GM23248 (cell line): ENCODE data around the gene CHMP4A. TPM values are rescaled to one million over a fixed set of nuclear protein-coding genes. Genes with fewer than 3 reads are reported as not detected.

Source experiments
- DNase-seq: peaks from one replicate; pipeline ENCODE4 v3.0.0-alpha.2; 2015
- H2AFZ ChIP-seq: fragments of 200-600 bp; sonication (generic); 2 replicates; pipeline ENCODE4 v1.6.1; 2016; ENCODE audit warnings: antibody characterized with exemption
- H3F3A ChIP-seq: fragments of 200-600 bp; sonication (generic); 2 replicates; pipeline ENCODE4 v1.6.1; 2016; ENCODE audit warnings: mild to moderate bottlenecking, antibody characterized with exemption, mixed run types; ENCODE audit not compliant: insufficient read depth
- H3K27ac ChIP-seq: fragments of 200-600 bp; sonication (generic); 2 replicates; pipeline ENCODE4 v1.5.1; 2016; ENCODE audit warnings: mild to moderate bottlenecking
- H3K27me3 ChIP-seq: fragments of 200-600 bp; sonication (generic); replicated peaks from 2 replicates; pipeline ENCODE4 v1.6.1; 2016; ENCODE audit warnings: mild to moderate bottlenecking; ENCODE audit not compliant: insufficient read depth
- H3K36me3 ChIP-seq: fragments of 200-600 bp; sonication (generic); 2 replicates; pipeline ENCODE4 v1.6.1; 2016; ENCODE audit warnings: low read depth, mild to moderate bottlenecking
- H3K4me1 ChIP-seq: fragments of 200-600 bp; sonication (generic); 2 replicates; pipeline ENCODE4 v1.6.1; 2016; ENCODE audit warnings: mild to moderate bottlenecking; ENCODE audit not compliant: insufficient read depth
- H3K4me2 ChIP-seq: fragments of 200-600 bp; sonication (generic); one replicate; pipeline ENCODE4 v1.6.1; 2016; ENCODE audit warnings: mild to moderate bottlenecking; ENCODE audit not compliant: unreplicated experiment
- H3K4me3 ChIP-seq: fragments of 200-600 bp; sonication (generic); 2 replicates; pipeline ENCODE4 v1.5.1; 2016; ENCODE audit warnings: mild to moderate bottlenecking
- H3K79me2 ChIP-seq: fragments of 200-600 bp; sonication (generic); 2 replicates; pipeline ENCODE4 v1.6.1; 2016; ENCODE audit warnings: mild to moderate bottlenecking; ENCODE audit not compliant: insufficient read depth
- H3K9ac ChIP-seq: fragments of 200-600 bp; sonication (generic); 2 replicates; pipeline ENCODE4 v1.6.1; 2016; ENCODE audit warnings: mild to moderate bottlenecking
- H3K9me2 ChIP-seq: fragments of 200-600 bp; sonication (generic); 2 replicates; pipeline ENCODE4 v1.6.1; 2016; ENCODE audit warnings: mixed run types, mild to moderate bottlenecking, moderate library complexity; ENCODE audit not compliant: insufficient read depth
- H3K9me3 ChIP-seq: fragments of 200-600 bp; sonication (generic); one replicate; pipeline ENCODE4 v1.6.1; 2017; ENCODE audit warnings: low read depth
- H4K20me1 ChIP-seq: fragments of 200-600 bp; sonication (generic); 2 replicates; pipeline ENCODE4 v1.6.0; 2016; ENCODE audit not compliant: insufficient read depth
- EZH2 ChIP-seq: fragments of 200-600 bp; sonication (generic); IDR thresholded peaks from 2 replicates; pipeline ENCODE4 v1.6.1; 2018; ENCODE audit warnings: antibody characterized with exemption, mild to moderate bottlenecking; ENCODE audit not compliant: insufficient read depth, poor library complexity, severe bottlenecking
- EZH2phosphoT487 ChIP-seq: fragments of 200-600 bp; sonication (generic); IDR thresholded peaks from 2 replicates; pipeline ENCODE4 v1.6.1; 2018; ENCODE audit warnings: antibody characterized with exemption, moderate library complexity, mild to moderate bottlenecking, low read depth; ENCODE audit not compliant: insufficient read depth
- WGBS, 2 experiments: methylation state at CpG; one replicate each; pipeline ENCODE4 v1.1.6; 2015 to 2017; ENCODE audit warnings: low lambda C conversion rate in 2 of 2, low coverage in 1 of 2; ENCODE audit errors: missing lambda C conversion rate in 2 of 2; 5-methylcytosine and 5-hydroxymethylcytosine counted together
- in situ Hi-C: fragments of 300-500 bp; cut with MboI; formaldehyde crosslinking; loops from 2 replicates; pipeline ENCODE4 v1.15.0; 2020
- polyA plus RNA-seq: library from polyadenylated mRNA; unstranded; fragments of >200 nt; fragmentation: Nextera tagmentation; extraction: Ambion mirVana; gene quantifications from 2 replicates; pipeline ENCODE4 v1.2.1, GENCODE V29; 2016
- total RNA-seq: library from RNA; depleted of rRNA; stranded (reverse); fragments of >200 nt; shearing (Covaris generic); gene quantifications from 2 replicates; pipeline ENCODE4 v1.2.3, GENCODE V29; 2014

Gene CHMP4A
- total and polyA plus RNA-seq, 2 experiments from 2014 or later, result 32.1 to 81.6 TPM

DNA sequence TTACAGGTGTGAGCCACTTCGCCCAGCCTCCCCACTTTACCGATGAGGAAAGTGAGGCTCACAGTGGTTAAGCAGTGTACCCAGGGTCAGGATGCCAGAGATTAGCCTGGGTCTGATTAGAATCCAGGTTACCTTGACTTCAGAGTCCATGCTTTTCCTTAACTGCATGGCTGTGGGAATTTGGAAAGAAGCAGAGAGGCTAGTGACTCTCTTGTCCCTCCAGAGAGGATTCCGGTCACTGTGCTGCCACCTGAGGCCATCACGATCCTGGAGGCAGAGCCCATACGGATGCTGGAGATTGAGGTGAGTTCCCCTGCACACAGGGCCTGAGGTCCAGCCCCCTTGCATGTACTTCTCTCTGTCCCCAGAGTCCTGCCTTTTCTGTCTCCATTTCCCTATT, 36.7 kb downstream of the CHMP4A start:
- Histone ChIP-seq H3K4me2 (no peak overlapping the region), H3K27ac (no peak overlapping the region), H3K9me2 (no peaks in the 10 kb centered on the region), H3K4me1 (peaks cover 9% of the 10 kb centered on the region; the same call in 1 of the 2 replicates), H2AFZ (no peak overlapping the region), H4K20me1 (no peaks in the 10 kb centered on the region), H3K9ac (no peak overlapping the region), H3F3A (peaks cover 22% of the 10 kb centered on the region), H3K27me3 (no peaks in the 10 kb centered on the region), H3K4me3 (no peak overlapping the region), H3K36me3 (peaks cover 28% of the 10 kb centered on the region; the same call in 1 of the 2 replicates), H3K79me2 (no peaks in the 10 kb centered on the region), H3K9me3 (no peaks in the 10 kb centered on the region)
- in situ Hi-C loops, result no loop called here
- 91 to 92% methylated on average over 5 of the region's 5 CpGs for WGBS, 2 experiments
- no peak for DNase-seq
- TF ChIP-seq EZH2phosphoT487 (no peak), EZH2 (no peak)

- no peak overlapping the region for H3K4me2 ChIP-seq
- H3K4me1 ChIP-seq, result no peaks in the 10 kb centered on the region
- TF ChIP-seq EZH2 (no peak), EZH2phosphoT487 (no peak)
- no peaks in the 10 kb centered on the region for H3K9me2 ChIP-seq
- WGBS, 2 experiments, result 90 to 91% methylated on average over 17 to 20 of the region's 20 CpGs
- H4K20me1 ChIP-seq, result no peaks in the 10 kb centered on the region
- in situ Hi-C loops, result no loop called here
- H3K9ac ChIP-seq, result no peak overlapping the region
- no peak overlapping the region for H3K27ac ChIP-seq
- H3F3A ChIP-seq, result no peaks in the 10 kb centered on the region; the same call in 1 of the 2 replicates
- no peaks in the 10 kb centered on the region for H3K9me3 ChIP-seq
- H3K36me3 ChIP-seq, result peaks cover 4% of the 10 kb centered on the region; the same call in 1 of the 2 replicates
- no peak overlapping the region for H3K4me3 ChIP-seq
- DNase-seq, result no peak
- no peaks in the 10 kb centered on the region for H3K79me2 ChIP-seq
- no peak overlapping the region for H2AFZ ChIP-seq
- H3K27me3 ChIP-seq, result no peaks in the 10 kb centered on the region
Observed at GRCh38 chr14:24172871-24173281, 40.4 kb downstream of the CHMP4A start.

DNA sequence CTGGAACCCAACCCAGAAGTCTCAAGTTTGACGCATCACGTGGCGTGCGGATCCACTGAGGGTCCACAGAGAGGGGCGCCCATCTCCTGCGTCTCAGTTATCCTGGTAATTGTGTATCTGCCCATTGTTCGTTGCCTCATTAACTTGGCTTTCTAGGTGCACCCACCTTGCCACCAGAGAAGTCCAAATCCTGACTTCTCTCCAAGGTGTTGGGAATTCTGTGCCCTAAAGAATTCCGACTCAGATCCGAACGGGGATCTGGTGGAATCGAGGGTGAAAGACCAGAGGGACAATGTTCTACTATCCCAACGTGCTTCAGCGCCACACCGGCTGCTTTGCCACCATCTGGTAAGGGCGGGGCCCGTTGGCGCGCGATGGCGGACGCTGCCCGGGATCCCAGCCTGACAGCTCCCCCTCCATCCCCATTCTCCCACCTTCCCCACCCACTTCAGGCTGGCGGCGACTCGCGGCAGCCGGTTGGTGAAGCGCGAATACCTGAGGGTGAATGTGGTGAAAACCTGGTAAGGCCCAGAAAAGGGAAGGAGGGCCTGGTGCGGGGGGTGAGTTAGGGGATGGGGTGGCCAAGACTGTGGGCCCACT, 40.9 kb downstream of the CHMP4A start:
- H3F3A ChIP-seq, result no peaks in the 10 kb centered on the region; the same call in 1 of the 2 replicates
- no peak for TF ChIP-seq EZH2
- no peak for TF ChIP-seq EZH2phosphoT487
- H3K79me2 ChIP-seq, result no peaks in the 10 kb centered on the region
- no peak for DNase-seq
- H3K4me2 ChIP-seq, result no peak overlapping the region
- H3K27ac ChIP-seq, result no peak overlapping the region
- H3K9ac ChIP-seq, result no peak overlapping the region
- WGBS, 2 experiments, result 58 to 74% methylated on average over 24 to 30 of the region's 30 CpGs
- no peaks in the 10 kb centered on the region for H3K4me1 ChIP-seq
- in situ Hi-C loops, result no loop called here
- H3K4me3 ChIP-seq, result no peak overlapping the region
- no peaks in the 10 kb centered on the region for H3K9me3 ChIP-seq
- H3K36me3 ChIP-seq, result peaks cover 9% of the 10 kb centered on the region
- H4K20me1 ChIP-seq, result no peaks in the 10 kb centered on the region
- H2AFZ ChIP-seq, result no peak overlapping the region
- no peaks in the 10 kb centered on the region for H3K9me2 ChIP-seq
- H3K27me3 ChIP-seq, result no peaks in the 10 kb centered on the region

DNA sequence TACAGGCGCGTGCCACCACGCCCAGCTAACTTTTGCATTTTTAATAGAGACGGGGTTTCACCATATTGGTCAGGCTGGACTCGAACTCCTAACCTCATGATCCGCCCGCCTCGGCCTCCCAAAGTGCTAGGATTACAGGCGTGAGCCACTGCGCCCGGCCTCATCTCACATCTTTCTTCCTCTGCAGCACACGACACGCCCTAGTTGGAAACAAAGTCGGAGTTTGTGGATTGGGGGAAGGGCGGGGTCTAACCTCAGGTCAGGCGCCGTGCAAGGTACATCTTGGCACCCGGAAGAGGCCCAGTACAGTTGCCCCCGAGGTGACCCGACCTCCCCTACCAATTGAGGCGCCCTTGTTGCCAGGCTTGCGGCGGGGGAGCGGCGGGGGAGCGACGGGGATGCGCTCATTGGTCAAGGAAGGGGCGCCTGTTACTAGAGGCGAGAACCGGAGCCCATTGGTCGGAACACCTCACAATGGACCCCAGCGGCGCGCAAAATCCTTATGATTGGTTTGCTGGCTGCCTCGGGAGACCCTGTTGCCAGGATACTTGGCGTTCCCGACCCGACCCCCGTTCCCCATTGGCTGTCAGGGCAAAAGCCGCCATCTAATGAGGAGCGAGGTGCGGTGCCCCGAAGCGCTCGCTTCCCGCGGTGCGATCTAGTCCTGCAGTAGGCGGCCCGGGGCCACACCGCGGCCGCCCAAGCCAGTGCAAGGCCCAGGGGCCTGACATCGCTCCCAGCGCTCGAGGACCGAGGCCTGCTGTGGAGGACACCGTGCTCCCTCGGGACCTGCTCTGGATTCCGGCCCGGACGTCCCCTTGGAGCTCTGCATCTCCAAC, 41.6 kb downstream of the CHMP4A start, which contains the start of gene REC8:
REC8 (plus strand) TSS at position 659 of the 839 bp plus-strand sequence. CDS start 473 bp downstream, outside the sequence.
- Histone ChIP-seq H3K27ac (no peak within 1 kb of the TSS), H3F3A (no peaks in the 10 kb centered on the region; the same call in 1 of the 2 replicates), H3K27me3 (no peaks in the 10 kb centered on the region), H3K4me3 (no peak within 1 kb of the TSS), H2AFZ (no peak within 1 kb of the TSS), H3K9ac (no peak within 1 kb of the TSS), H3K4me1 (no peaks in the 10 kb centered on the region), H4K20me1 (no peaks in the 10 kb centered on the region), H3K9me2 (no peaks in the 10 kb centered on the region), H3K36me3 (peaks cover 11% of the 10 kb centered on the region), H3K9me3 (no peaks in the 10 kb centered on the region), H3K79me2 (no peaks in the 10 kb centered on the region), H3K4me2 (no peak within 1 kb of the TSS)
- in situ Hi-C loops, result no loop called here
- TF ChIP-seq EZH2 (no peak), EZH2phosphoT487 (no peak)
- WGBS, 2 experiments, result 35 to 41% methylated on average over 55 to 59 of the region's 63 CpGs
- no peak for DNase-seq
